OCI-LY7 (cell line): ENCODE data around the gene ANGPT4.

Source experiments
- EZH2phosphoT487 ChIP-seq: fragments of 200-600 bp; sonication (generic); IDR thresholded peaks from 2 replicates; pipeline ENCODE4 v1.6.1; 2018; ENCODE audit warnings: low read depth, borderline replicate concordance, mild to moderate bottlenecking, mixed run types, antibody characterized with exemption, low read length, moderate library complexity, mixed read lengths
- TF ChIP-seq, protein P1 (sequence below): fragments of 200-600 bp; sonication (generic); conservative IDR thresholded peaks from 2 replicates; pipeline ENCODE4 v1.5.1; 2014; ENCODE audit warnings: mild to moderate bottlenecking, antibody characterized with exemption, low read length, moderate library complexity, mixed read lengths

DNA sequence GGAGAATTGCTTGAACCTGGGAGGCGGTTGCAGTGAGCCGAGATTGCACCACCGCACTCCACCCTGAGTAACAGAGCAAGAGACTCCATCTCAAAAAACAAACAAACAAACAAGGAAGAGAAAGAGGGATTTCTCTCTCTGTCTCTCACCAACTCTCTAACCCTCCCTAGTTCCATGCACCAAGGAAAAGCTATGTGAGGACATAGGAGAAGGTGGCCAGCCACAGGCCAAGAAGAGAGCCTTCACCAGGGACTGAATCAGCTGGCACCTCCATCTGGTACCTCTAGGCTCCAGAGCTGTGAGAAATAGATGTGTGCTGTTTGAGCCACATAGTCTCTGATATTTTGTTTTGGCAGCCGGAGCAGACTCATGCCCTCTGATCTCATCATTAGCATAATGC, 91.6 kb downstream of the ANGPT4 start:
- TF ChIP-seq, protein P1, sequence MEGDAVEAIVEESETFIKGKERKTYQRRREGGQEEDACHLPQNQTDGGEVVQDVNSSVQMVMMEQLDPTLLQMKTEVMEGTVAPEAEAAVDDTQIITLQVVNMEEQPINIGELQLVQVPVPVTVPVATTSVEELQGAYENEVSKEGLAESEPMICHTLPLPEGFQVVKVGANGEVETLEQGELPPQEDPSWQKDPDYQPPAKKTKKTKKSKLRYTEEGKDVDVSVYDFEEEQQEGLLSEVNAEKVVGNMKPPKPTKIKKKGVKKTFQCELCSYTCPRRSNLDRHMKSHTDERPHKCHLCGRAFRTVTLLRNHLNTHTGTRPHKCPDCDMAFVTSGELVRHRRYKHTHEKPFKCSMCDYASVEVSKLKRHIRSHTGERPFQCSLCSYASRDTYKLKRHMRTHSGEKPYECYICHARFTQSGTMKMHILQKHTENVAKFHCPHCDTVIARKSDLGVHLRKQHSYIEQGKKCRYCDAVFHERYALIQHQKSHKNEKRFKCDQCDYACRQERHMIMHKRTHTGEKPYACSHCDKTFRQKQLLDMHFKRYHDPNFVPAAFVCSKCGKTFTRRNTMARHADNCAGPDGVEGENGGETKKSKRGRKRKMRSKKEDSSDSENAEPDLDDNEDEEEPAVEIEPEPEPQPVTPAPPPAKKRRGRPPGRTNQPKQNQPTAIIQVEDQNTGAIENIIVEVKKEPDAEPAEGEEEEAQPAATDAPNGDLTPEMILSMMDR = no peak
- TF ChIP-seq EZH2phosphoT487 = no peak
